Renal cortex interstitium (tissue), 15 donors: ENCODE results near the gene TMCC3. TPM values are rescaled to one million over a fixed set of nuclear protein-coding genes. Genes with fewer than 3 reads are reported as not detected.
A peak's percentile ranks its signal among the peaks of the same experiment; 100 is the strongest.
"Not testable (repeated sequence)": the region's sequence is repeated elsewhere in the genome, so short reads cannot be mapped to it uniquely, and the experiment has no call there.

Source experiments
- DNase-seq, 11 donors: peaks; one replicate each; pipeline ENCODE4 v3.0.0-alpha.2; 2013; ENCODE audit warnings: low read depth in 9 of 11, low spot score in 4 of 11; ENCODE audit errors: extremely low read depth in 1 of 11
- long read RNA-seq, 16 experiments: transcript quantifications; one replicate each; lab custom pipeline, GENCODE V29; 2026
- polyA plus RNA-seq, 3 donors: library from polyadenylated mRNA; unstranded; fragments of 120-200 nt; gene quantifications; one replicate each; pipeline ENCODE4 v1.2.1, GENCODE V29; 2013; ENCODE audit not compliant: insufficient read length in 3 of 3

Gene TMCC3, protein sequence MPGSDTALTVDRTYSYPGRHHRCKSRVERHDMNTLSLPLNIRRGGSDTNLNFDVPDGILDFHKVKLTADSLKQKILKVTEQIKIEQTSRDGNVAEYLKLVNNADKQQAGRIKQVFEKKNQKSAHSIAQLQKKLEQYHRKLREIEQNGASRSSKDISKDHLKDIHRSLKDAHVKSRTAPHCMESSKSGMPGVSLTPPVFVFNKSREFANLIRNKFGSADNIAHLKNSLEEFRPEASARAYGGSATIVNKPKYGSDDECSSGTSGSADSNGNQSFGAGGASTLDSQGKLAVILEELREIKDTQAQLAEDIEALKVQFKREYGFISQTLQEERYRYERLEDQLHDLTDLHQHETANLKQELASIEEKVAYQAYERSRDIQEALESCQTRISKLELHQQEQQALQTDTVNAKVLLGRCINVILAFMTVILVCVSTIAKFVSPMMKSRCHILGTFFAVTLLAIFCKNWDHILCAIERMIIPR
- polyA plus RNA-seq, result 10 to 100 TPM; 39.8 to 41.5 (median 40.2) TPM
- long read RNA-seq, donor 1, full-length matches to known transcripts, result 4 of 4 reads
- long read RNA-seq, donor 1, partial matches to known transcripts, result 0 of 4 reads
- long read RNA-seq, donor 1, other reads (novel, unspliced or antisense), result 0 of 4 reads
- long read RNA-seq, donor 2, full-length matches to known transcripts, result 6 of 6 reads
- long read RNA-seq, donor 2, partial matches to known transcripts, result 0 of 6 reads
- long read RNA-seq, donor 2, other reads (novel, unspliced or antisense), result 0 of 6 reads
- long read RNA-seq, donor 3, full-length matches to known transcripts, result 8 of 8 reads
- long read RNA-seq, donor 3, partial matches to known transcripts, result 0 of 8 reads
- long read RNA-seq, donor 3, other reads (novel, unspliced or antisense), result 0 of 8 reads
- long read RNA-seq, donor 4, full-length matches to known transcripts, result 5 of 5 reads
- long read RNA-seq, donor 4, partial matches to known transcripts, result 0 of 5 reads
- long read RNA-seq, donor 4, other reads (novel, unspliced or antisense), result 0 of 5 reads
- long read RNA-seq, donor 5, result 0 reads
- long read RNA-seq, donor 6, full-length matches to known transcripts, result 11 of 11 reads
- long read RNA-seq, donor 6, partial matches to known transcripts, result 0 of 11 reads
- long read RNA-seq, donor 6, other reads (novel, unspliced or antisense), result 0 of 11 reads
- long read RNA-seq, donor 7, full-length matches to known transcripts, result 11 of 16 reads
- long read RNA-seq, donor 7, partial matches to known transcripts, result 5 of 16 reads
- long read RNA-seq, donor 7, other reads (novel, unspliced or antisense), result 0 of 16 reads
- long read RNA-seq, donor 8, full-length matches to known transcripts, result 7 of 7 reads
- long read RNA-seq, donor 8, partial matches to known transcripts, result 0 of 7 reads
- long read RNA-seq, donor 8, other reads (novel, unspliced or antisense), result 0 of 7 reads
- long read RNA-seq, donor 9, full-length matches to known transcripts, result 6 of 6 reads
- long read RNA-seq, donor 9, partial matches to known transcripts, result 0 of 6 reads
- long read RNA-seq, donor 9, other reads (novel, unspliced or antisense), result 0 of 6 reads
- long read RNA-seq, donor 10, full-length matches to known transcripts, result 8 of 8 reads
- long read RNA-seq, donor 10, partial matches to known transcripts, result 0 of 8 reads
- long read RNA-seq, donor 10, other reads (novel, unspliced or antisense), result 0 of 8 reads
- long read RNA-seq, donor 11, full-length matches to known transcripts, result 10 of 10 reads
- long read RNA-seq, donor 11, partial matches to known transcripts, result 0 of 10 reads
- long read RNA-seq, donor 11, other reads (novel, unspliced or antisense), result 0 of 10 reads
- long read RNA-seq, donor 12, result 0 reads
- long read RNA-seq, donor 13, result 0 reads
- long read RNA-seq, donor 14, full-length matches to known transcripts, result 7 of 7 reads
- long read RNA-seq, donor 14, partial matches to known transcripts, result 0 of 7 reads
- long read RNA-seq, donor 14, other reads (novel, unspliced or antisense), result 0 of 7 reads
- long read RNA-seq, donor 15, full-length matches to known transcripts, result 3 of 3 reads
- long read RNA-seq, donor 15, partial matches to known transcripts, result 0 of 3 reads
- long read RNA-seq, donor 15, other reads (novel, unspliced or antisense), result 0 of 3 reads
- long read RNA-seq, donor 16, full-length matches to known transcripts, result 15 of 21 reads
- long read RNA-seq, donor 16, partial matches to known transcripts, result 6 of 21 reads
- long read RNA-seq, donor 16, other reads (novel, unspliced or antisense), result 0 of 21 reads

DNA sequence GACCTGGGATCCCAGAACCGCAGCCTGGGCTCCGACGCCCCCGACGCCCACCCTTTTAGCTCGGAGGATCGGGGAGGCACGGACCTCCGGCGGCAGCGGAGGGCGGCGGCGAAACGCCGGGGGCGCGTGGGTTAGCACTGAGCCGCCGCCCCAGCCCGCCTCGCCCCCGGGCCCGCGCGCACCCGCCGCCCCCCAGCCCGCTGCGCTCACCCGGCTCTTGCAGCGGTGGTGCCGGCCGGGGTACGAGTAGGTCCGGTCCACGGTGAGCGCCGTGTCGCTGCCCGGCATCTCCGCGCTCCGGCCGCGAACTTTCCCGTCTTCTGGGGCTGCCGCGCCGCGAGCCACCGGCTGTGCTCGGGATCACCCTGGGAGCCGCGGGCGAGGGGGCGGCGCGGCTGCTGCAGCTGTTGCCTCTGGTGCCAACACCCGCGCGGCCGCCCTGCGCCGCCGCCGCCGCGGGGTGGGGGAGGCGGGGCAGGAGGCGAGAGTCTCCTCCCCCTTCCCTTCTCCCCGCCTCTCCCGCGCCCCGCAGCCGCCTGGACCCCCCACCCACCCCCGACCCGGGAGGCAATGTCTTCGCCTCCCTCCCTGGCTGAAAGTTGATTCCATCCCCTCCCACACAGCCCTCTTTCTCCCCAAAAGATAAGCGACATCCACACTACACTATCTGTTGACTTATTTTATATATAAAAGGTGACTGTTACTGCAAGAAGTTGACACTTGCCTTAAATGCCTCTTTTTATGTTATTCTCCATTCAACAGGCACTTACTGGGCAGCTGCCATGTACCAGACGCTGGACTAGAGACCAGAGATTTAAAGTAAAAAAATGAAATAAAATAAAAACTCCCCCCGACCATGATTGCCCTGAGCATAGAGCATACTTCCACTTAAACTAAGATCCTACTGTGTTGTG is at the start of gene TMCC3:
Gene TMCC3, minus strand, starts transcription at position 415 of the 914 bp plus-strand sequence. Its CDS starts 127 bp downstream, at position 288.
- peak in 6 of 11 donors; percentile 48 to 71 (median 64) for DNase-seq

DNA sequence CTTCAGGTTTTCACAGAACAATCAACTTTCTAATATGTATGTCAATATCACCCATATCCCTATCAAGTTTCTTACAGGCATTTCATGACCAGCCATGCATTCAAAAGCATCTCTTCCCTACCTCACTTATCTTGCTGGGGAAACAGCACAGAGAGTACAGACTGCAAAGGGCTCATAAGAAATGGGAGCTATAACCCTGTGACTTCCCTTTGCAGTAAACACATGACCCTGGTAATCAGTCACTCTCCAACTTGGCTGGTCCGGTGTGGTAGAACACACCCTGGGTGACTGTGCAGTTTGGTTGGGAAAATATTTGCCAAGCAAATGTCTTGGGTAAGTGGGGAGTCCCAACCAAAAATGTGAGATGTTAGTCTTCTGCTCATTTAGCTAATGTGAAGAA is 49.4 kb upstream of the TMCC3 start:
- no peak for DNase-seq

DNA sequence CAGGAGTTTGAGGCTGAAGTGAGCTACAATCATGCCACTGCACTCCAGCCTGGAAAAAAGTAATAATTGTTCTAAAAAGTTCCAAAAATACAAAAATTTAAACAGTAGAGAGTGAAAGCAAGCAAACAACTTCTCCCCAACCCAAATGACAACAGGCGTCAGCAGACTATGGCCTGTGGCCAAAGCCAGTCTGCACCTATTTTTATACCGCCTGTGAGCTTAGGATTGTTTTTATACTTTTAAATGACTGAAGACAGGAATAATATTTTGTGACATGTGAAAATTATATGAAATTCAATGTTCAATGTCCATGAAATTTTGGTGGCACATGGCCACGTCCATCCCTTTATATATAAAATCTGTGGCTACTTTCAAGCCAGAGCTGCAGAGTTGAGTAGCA is 48.2 kb upstream of the TMCC3 start:
- DNase-seq, result no peak

DNA sequence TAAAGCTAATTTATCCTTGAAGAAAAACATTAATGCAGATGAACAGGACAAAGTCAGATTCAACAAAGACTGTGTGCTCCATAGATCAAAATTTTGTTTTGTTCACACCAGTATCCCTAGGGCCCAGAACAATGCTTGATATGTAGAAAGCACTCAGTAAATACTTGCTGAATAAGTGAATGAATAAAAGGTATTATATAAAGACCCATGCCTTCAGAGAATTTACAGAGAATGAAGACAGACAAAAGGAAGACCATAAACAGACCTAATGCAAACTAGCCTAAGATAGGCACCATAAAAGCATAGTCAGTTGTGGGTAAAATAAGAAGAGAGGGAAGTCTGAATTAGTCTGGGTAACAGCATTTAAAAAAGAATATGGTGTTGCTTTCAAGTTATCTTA is 47.3 kb upstream of the TMCC3 start:
- no peak for DNase-seq

DNA sequence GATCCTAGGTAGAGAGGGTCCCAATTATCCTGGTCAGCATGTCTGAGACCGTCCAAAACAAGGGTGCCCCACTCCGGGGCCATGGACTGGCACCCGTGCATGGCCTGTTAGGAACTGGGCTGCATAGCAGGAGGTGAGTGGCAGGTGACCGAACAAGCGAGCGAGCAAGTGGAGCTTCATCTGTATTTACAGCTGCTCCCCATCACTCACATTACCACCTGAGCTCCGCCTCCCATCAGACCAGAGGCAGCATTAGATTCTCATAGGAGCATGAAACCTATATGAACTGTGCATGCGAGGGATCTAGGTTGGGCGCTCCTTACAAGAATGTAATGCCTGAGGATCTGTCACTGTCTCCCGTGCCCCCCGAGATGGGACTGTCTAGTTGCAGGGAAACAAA is 44.4 kb upstream of the TMCC3 start:
- no peak for DNase-seq

DNA sequence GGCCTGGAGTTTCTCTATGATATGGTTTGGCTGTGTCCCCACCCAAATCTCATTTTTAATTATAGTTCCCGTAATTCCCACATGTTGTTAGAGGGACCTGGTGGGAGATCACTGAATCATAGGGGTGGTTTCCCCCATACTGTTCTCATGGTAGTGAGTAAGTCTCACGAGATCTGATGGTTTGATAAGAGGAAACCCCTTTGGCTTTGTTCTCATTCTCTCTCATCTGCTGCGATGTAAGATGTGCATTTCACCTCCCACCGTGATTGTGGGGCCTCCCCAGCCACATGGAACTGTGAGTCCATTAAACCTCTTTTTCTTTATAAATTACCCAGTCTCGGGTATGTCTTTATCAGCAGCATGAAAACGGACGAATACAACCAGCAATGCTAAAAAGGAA is 42.5 kb upstream of the TMCC3 start:
- DNase-seq, result not testable (repeated sequence)

DNA sequence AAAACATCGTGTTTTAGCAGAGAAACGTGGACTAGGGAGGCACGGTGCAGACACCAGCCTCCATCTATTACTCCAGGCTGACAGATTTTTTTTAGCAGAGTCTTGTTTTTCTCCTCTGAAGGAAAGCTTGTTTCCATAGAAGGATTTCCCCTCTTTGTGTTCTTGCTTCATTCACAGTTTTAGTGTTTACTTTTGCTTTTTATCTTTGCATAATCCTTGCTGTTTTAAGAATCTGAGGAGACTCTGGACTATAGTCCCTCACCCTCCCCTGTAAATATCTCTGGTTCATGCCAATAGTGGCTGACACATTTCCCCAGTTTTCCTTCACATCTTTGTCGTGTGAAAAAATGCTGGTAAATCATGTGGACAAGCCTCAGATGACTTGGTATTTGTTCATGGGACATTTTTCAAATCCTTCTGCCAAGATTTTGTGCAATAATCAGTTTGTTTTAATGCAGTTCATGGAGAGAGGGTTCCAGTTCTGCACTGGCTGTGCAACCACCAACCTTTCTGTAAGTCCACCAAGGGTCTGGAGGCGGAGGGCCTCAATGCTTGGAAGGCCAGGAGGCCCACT is 39.9 kb upstream of the TMCC3 start:
- no peak for DNase-seq

DNA sequence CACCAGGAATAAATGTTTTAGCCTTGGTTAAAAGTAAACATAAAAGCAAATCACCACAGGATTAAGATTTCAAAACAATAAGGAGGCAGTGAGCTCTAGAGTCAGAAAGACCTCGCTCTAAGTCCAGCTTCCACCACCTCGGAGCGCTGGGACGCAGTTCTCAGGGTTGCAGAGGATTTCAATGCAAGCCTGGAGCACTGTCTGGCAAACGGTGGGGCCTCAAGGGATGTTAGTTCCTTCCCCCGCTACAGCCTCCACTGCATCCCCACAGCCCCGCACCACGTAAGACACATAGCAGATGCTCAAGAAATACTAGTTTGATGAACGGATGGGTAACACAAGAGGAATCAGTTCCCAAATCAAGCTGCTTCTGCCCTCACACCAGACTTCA is 39.3 kb upstream of the TMCC3 start:
- no peak for DNase-seq

DNA sequence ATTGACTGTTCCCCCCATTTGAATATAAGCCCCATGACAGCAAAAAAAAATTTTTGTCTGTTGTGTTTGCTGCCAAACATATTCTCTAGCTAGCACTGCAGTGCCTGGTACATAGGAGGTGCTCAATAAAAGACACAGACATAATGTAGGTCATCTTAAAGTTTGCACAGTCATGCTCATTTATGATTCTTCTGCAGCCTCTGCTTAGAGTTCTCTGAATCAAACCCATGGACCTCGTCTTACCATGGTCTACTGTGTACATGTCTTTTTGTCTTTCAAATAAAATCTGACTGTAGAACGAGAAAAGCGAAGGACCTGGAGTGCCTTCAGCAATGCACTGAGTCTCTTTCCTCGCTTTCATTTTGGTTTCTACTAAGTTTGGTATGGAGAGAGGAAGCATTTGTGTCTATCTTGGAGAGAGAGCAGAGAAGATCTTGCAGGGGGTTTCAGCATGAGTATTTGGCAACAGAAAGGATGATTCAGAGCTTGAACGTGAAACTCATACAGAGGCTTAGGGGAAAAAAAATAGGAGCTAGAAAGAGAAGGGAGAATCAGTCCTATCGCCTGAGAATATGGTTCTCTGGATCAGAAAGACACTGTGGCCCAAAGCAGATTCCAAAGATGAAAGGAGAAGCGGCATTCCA is 38.8 kb upstream of the TMCC3 start:
- no peak for DNase-seq

DNA sequence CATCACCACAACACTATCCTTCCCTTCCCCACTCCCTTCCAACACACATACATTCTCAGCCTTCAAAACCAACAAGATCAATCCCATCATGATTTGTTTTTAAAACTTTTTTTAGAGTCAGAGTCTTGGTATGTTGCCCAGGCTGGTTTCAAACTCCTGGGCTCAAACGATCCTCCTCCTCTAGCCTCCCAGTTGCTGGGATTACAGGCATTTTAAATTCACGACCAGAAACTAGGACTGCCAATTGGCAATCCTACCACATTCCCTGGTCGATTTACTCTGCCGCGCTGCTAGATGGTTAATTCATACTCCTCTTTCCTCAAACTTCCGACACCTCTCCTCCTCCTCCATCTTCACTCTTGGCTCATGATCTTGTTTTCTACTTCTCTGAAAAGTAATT is 37.5 kb upstream of the TMCC3 start:
- no peak for DNase-seq

DNA sequence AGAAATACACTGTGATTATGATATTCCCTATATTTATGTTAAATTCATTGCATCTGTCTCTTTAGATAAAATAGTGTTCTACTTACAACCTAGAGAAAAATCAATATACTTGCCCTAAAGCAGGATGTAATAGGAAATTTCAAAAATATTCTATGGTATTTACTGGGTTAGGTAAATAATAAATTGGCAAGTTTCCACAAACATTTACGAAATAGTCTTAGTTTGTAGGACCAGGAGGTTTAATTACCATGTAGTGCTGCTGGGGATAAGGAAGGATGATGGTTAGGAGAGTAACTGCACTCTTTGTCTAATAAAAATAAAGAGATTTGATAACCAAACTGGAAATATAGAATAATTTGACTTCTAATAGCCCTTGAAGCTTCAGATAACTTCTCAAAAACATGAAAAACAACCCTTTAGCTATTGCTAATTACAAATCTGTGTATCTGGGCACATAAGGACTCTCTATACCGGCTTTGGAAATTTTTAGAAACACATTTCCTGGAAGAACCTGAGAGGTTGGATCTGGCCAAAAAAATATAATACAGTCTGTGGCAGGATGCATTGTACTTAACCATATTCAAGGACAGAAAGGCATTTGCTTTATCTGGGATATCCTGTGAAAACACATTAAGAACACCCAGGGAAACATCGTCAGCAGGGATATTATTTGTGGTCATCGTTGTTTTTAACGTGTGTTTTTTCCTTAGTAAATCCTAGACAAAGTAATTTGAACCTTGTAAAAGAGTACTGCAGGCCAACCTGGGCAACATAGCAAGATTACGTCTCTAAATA is 36.7 kb upstream of the TMCC3 start:
- DNase-seq, result no peak

DNA sequence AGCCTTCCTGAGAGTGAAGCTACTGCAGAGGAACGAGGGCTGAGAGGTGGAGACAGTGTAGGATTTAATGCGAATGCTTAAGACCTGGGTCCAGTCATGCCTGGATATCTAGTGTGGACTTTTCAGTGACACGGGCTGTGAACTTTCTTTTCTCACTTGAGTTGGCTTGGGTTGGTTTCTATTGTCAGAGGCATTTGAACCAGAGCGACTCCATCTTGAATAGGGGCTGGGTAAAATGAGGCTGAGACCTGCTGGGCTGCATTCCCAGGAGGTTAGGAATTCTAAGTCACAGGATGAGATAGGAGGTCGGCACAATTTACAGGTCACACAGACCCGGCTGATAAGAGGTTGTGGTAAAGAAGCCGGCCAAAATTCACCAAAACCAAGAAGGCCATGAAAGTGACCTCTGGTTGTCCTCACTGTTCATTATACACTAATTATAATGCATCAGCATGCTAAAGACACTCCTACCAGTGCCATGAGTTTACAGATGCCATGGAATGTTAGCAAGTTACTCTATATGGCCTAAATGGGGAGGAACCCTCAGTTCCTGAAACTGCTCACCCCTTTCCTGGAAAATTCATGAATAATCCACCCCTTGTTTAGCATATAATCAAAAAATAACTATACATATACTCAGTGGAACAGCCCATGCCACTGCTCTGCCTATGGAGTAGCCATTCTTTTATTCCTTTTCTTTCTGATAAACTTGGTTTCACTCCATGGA is 34.2 kb upstream of the TMCC3 start:
- no peak for DNase-seq

DNA sequence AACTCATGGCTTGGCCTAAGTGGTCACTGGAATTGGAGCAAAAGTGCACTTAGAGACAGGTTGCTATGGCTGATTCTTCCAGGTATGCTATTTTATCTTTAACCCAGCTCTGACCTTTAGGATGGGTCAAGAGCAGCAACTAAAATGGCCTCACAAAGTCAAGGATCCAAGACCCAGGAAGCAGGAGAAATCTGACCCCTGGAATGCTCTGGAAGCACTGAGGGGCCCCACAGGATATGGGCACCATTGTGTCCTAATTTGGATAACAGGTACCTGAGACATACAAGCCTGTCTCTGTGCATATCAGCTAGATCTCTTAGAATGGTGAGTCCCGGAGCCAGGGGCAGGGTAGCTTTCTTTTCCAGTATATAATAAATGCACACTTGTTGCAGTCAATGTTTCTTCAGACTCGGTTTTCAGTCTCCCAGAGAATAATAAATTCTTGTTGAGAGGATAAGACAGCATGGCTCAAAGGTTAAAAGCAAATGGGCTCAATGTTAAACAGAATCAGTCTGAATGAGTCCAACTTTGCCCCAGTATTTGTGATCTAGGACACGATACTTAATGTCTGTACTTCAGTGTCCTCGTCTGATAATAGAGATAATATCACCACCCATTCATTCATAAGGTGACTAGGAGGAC is 29.3 kb upstream of the TMCC3 start:
- no peak for DNase-seq

DNA sequence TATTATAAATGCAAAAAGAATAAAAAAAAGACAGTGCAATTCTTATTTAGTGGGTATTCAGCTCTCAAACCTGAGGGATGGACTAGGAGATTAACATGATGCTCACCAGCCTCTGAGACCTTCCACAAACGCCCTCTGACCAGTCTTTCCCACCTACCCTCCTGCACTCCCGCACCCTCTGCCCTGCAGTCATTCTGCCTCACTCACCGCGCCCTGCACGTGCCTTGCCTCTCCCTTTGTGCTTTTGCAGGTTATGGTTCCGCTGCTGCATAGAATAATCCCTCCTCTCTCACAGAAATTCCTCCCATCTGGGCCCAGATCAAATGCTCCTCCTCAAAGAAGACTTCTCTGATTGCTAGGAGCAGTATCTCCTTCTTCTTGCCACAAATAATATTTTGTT is 28.5 kb upstream of the TMCC3 start:
- no peak for DNase-seq
